Parathyroid adenoma (tissue), 2 donors: ENCODE data around the gene ZNF865.

Experiments used
- H2AFZ ChIP-seq: fragments of 300-600 bp; sonication (generic); one replicate; pipeline ENCODE4 v1.7.0; 2017; ENCODE audit warnings: antibody characterized with exemption, mild to moderate bottlenecking
- H3K27ac ChIP-seq: fragments of 300-600 bp; sonication (generic); one replicate; pipeline ENCODE4 v1.7.0; 2017
- H3K27me3 ChIP-seq: fragments of 300-600 bp; sonication (generic); one replicate; pipeline ENCODE4 v1.7.0; 2017; ENCODE audit warnings: low read length; ENCODE audit not compliant: control insufficient read depth, insufficient read depth
- H3K36me3 ChIP-seq: fragments of 300-600 bp; sonication (generic); one replicate; pipeline ENCODE4 v1.7.0; 2017; ENCODE audit warnings: low read length; ENCODE audit not compliant: control insufficient read depth, insufficient read depth
- H3K4me1 ChIP-seq: fragments of 300-600 bp; sonication (generic); one replicate; pipeline ENCODE4 v1.7.0; 2017; ENCODE audit warnings: control low read depth
- H3K4me2 ChIP-seq: fragments of 300-600 bp; sonication (generic); one replicate; pipeline ENCODE4 v1.7.0; 2017; ENCODE audit warnings: low read length
- H3K4me3 ChIP-seq: fragments of 300-600 bp; sonication (generic); one replicate; pipeline ENCODE4 v1.7.0; 2017; ENCODE audit warnings: low read depth, low read length
- H3K79me2 ChIP-seq: fragments of 300-600 bp; sonication (generic); one replicate; pipeline ENCODE4 v1.7.0; 2017; ENCODE audit warnings: control low read depth
- H3K9ac ChIP-seq: fragments of 300-600 bp; sonication (generic); one replicate; pipeline ENCODE4 v1.7.0; 2017; ENCODE audit warnings: mild to moderate bottlenecking
- H3K9me3 ChIP-seq: fragments of 300-600 bp; sonication (generic); one replicate; pipeline ENCODE4 v1.7.0; 2017; ENCODE audit warnings: low read length; ENCODE audit not compliant: control insufficient read depth
- TF ChIP-seq, protein P1 (sequence below): fragments of 300-600 bp; sonication (generic); IDR thresholded peaks from one replicate; pipeline ENCODE4 v1.7.0; 2017; ENCODE audit warnings: antibody characterized with exemption, mild to moderate bottlenecking
- donor health status: primary hyperparathyroidism.

Gene ZNF865

DNA sequence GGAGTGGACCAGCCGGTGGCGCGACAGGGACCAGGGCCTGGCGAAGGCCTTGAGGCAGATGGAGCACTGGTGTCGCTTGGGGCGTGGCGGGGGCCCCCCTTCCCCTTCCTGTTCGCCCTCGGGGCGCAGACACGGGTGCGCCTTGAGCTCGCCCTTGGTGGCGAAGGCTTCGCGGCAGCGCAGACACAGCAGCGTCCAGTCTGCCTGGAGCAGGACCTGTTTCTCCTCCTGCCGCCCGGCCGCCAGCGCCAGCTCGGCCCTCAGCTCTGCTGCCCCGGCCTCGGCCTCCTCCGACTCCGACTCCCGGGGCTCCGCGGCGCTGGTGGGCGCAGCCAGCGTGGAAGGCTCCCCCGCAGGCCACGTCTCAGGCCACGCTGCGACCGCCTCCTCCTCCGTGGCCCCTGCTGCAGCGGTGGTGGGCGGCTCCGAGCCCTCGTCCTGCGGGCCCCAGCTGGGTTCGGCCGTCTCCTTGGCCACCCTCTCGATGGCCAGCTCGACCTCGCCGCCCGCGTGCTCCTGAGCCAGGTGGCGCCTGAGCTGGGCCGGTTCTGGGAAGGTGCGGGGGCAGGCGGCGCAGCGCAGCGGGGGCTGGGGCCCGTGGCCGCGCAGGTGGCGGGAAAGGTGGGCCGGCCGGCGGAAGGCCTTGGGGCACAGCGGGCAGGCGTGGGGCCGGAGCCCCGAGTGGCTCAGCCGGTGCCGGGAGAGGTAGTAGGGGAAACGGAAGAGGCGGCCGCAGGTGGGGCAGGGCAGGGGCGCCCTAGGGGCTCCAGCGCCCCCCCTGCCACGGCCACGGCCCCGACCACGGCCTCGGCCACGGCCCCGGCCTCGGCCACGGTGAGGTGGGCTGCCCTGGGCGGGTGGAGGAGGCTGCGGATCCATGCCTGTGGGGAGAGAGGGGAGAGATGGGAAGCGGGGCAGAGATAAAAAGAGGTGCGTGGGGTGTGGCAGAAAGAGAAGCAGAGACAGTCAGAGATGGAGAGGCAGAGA, 26.4 kb upstream of the ZNF865 start:
- peak overlapping the region; percentile 68 for H3K4me2 ChIP-seq
- no peak overlapping the region for H2AFZ ChIP-seq
- TF ChIP-seq, protein P1, sequence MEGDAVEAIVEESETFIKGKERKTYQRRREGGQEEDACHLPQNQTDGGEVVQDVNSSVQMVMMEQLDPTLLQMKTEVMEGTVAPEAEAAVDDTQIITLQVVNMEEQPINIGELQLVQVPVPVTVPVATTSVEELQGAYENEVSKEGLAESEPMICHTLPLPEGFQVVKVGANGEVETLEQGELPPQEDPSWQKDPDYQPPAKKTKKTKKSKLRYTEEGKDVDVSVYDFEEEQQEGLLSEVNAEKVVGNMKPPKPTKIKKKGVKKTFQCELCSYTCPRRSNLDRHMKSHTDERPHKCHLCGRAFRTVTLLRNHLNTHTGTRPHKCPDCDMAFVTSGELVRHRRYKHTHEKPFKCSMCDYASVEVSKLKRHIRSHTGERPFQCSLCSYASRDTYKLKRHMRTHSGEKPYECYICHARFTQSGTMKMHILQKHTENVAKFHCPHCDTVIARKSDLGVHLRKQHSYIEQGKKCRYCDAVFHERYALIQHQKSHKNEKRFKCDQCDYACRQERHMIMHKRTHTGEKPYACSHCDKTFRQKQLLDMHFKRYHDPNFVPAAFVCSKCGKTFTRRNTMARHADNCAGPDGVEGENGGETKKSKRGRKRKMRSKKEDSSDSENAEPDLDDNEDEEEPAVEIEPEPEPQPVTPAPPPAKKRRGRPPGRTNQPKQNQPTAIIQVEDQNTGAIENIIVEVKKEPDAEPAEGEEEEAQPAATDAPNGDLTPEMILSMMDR = no peak
- H3K27ac ChIP-seq = no peak overlapping the region
- H3K9ac ChIP-seq = no peak overlapping the region
- H3K27me3 ChIP-seq = no peaks in the 10 kb centered on the region
- H3K4me1 ChIP-seq = peaks cover 11% of the 10 kb centered on the region
- no peaks in the 10 kb centered on the region for H3K36me3 ChIP-seq
- no peaks in the 10 kb centered on the region for H3K79me2 ChIP-seq
- H3K9me3 ChIP-seq = no peaks in the 10 kb centered on the region
- H3K4me3 ChIP-seq = peak overlapping the region; percentile 86

DNA sequence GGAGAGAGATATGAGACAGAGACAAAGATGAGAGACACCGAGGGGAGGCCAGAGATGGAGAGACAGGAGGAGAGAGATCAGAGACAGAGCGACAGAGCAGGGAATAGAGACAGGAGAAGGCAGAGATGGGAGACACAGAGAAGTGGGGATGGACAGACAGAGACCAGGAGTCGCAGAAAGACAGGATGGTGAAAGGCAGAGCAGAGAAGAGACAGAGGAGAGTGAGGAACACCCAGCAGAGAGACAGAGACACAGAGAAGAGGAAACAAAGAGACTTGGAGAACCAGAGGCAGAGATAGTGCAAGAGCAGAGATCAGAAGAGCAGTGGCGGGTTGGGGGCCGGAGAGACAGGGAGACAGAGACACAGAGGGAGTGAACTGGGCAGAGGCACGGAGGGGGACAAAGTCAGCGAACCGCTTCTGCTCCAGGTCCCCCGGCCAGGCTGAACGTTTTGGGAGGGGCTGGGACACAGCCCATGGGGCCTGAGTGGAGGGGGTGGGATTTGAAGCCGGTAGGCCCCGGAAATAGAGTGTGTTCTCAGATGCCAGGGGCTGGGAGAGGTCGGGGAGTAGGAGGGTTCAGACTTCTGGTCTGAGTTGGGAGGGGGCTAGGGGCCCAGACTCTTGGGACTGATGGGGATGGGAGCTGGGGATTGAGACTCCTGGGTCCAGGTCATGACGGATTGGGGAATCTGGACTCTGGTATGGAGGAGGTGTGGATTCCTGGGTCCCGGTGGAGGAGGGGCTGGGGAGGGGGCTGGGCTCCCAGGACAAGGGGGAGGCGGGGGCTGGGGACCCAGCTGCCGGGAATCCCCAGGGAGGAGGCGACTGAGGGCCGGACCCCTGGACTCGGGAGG, 25.5 kb upstream of the ZNF865 start:
- TF ChIP-seq, protein P1 = no peak
- no peaks in the 10 kb centered on the region for H3K36me3 ChIP-seq
- H3K4me1 ChIP-seq = peaks cover 11% of the 10 kb centered on the region
- H3K4me2 ChIP-seq = peak overlapping the region; percentile 68
- H3K27ac ChIP-seq = peak overlapping the region; percentile 91
- H3K79me2 ChIP-seq = no peaks in the 10 kb centered on the region
- peak overlapping the region; percentile 98 for H2AFZ ChIP-seq
- H3K27me3 ChIP-seq = no peaks in the 10 kb centered on the region
- no peaks in the 10 kb centered on the region for H3K9me3 ChIP-seq
- H3K9ac ChIP-seq = peak overlapping the region; percentile 91
- peak overlapping the region; percentile 86 for H3K4me3 ChIP-seq

DNA sequence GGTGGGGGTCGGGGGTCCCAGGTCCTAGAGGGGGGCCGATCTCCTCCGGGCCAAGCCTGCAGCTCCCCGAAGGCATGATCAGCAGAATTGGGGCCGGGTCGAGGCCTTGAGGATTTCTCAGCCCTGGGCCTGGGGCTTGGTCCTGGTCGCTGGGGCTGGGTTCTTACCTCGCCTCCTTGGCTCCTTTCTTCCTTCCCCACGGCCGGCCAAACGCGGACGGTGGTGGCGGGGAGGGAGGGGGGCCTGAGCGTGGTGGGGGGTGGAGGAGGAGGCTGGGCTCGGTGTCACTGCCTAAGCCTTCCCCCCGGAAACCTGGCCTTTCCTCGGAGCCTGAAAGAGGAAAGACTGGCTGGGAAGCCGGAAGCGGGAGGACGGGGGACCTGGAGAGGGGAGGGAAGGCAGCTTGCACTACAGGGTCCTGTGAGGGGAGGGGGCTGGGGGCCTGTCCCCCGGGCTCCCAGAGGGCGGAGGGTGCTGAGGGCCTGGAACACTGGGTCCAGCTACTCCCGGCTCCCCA, 24.8 kb upstream of the ZNF865 start, which contains the start of gene ZNF579:
Gene ZNF579, minus strand, starts transcription at position 221 of the 517 bp plus-strand sequence. CDS start 1,209 bp downstream, outside the sequence.
- Histone ChIP-seq H3K4me1 (peaks cover 11% of the 10 kb centered on the region), H3K9ac (peak within 1 kb of the TSS; percentile 91), H3K79me2 (no peaks in the 10 kb centered on the region), H3K27ac (peak within 1 kb of the TSS; percentile 91), H3K4me3 (peak within 1 kb of the TSS; percentile 86), H3K9me3 (no peaks in the 10 kb centered on the region), H2AFZ (peak within 1 kb of the TSS; percentile 98), H3K4me2 (peak within 1 kb of the TSS; percentile 68), H3K27me3 (no peaks in the 10 kb centered on the region), H3K36me3 (no peaks in the 10 kb centered on the region)
- TF ChIP-seq, protein P1 = no peak

DNA sequence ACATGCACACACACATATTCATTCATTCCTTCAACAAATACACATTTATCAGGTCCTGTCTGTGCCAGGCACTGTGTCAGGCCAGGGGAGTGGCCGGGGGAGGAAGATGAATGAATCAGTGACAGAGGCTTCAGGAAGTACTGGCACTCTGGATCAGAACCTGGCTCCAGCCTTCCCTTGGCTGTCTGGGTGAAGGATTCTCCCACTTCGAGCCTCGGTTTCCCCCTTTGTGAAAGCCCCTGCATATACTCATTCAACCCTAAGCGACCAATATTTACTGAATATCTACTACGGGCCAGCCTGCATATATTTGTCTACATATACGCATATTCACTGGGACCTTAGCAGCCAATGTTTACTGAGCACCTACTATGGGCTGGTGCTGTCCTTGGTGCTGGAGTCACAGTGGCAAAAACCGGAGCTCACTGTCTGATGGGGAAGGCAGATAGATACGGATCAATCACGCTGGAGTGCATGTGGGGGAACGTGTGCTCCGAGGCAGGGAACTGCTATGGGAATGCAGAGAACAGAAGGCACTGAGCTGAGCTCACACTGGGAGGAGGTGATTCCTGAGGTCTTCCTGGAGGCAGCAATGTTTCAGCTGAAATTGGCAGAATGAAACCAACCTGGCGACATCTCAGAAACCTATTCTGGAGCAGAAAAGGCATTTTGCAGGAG, 24.2 kb upstream of the ZNF865 start:
- TF ChIP-seq, protein P1 = no peak
- Histone ChIP-seq H3K36me3 (no peaks in the 10 kb centered on the region), H2AFZ (peak overlapping the region; percentile 98), H3K9ac (peak overlapping the region; percentile 91), H3K79me2 (no peaks in the 10 kb centered on the region), H3K4me1 (peaks cover 14% of the 10 kb centered on the region), H3K4me3 (peak overlapping the region; percentile 86), H3K9me3 (no peaks in the 10 kb centered on the region), H3K27me3 (no peaks in the 10 kb centered on the region), H3K27ac (peak overlapping the region; percentile 91), H3K4me2 (peak overlapping the region; percentile 68)
